HL-60 (cell line): Measurements from ENCODE around the gene GDF15.

Experiments
- DNase-seq, 2 experiments: peaks; one replicate each; pipeline ENCODE4 v3.0.0-alpha.2; 2010 to 2020; ENCODE audit warnings: low read depth in 1 of 2, low spot score in 1 of 2
- H3K27ac ChIP-seq: fragments of 250-450 bp; sonication (Bioruptor Pico); replicated peaks from 2 replicates; pipeline ENCODE4 v1.5.1; 2020; ENCODE audit warnings: mild to moderate bottlenecking, moderate library complexity
- H3K27me3 ChIP-seq: fragments of 250-450 bp; sonication (Bioruptor Pico); 2 replicates; pipeline ENCODE4 v1.5.1; 2021; ENCODE audit warnings: mild to moderate bottlenecking, moderate library complexity; ENCODE audit not compliant: insufficient read depth, poor library complexity, severe bottlenecking
- H3K4me3 ChIP-seq: replicated peaks from 2 replicates; pipeline ENCODE4 v1.5.1; 2011; ENCODE audit warnings: mild to moderate bottlenecking, control low read depth, low read length; ENCODE audit not compliant: insufficient read depth
- GABPA ChIP-seq: IDR thresholded peaks from 2 replicates; pipeline ENCODE4 v1.6.1; 2012; ENCODE audit warnings: low read depth
- POLR2AphosphoS5 ChIP-seq: IDR thresholded peaks from 2 replicates; pipeline ENCODE4 v1.6.1; 2012; ENCODE audit warnings: low read depth
- SPI1 ChIP-seq: IDR thresholded peaks from 2 replicates; pipeline ENCODE4 v1.6.1; 2012; ENCODE audit warnings: low read depth, mild to moderate bottlenecking, borderline replicate concordance
- TF ChIP-seq, protein P1 (sequence below): IDR thresholded peaks from 2 replicates; pipeline ENCODE4 v1.6.1; 2012; ENCODE audit warnings: low read depth; ENCODE audit not compliant: insufficient replicate concordance
- TF ChIP-seq, protein P2 (sequence below): IDR thresholded peaks from one replicate; pipeline ENCODE4 v1.5.1; 2011; ENCODE audit warnings: low read length, control low read depth, inconsistent platforms; ENCODE audit not compliant: insufficient read depth

GDF15 gene

DNA sequence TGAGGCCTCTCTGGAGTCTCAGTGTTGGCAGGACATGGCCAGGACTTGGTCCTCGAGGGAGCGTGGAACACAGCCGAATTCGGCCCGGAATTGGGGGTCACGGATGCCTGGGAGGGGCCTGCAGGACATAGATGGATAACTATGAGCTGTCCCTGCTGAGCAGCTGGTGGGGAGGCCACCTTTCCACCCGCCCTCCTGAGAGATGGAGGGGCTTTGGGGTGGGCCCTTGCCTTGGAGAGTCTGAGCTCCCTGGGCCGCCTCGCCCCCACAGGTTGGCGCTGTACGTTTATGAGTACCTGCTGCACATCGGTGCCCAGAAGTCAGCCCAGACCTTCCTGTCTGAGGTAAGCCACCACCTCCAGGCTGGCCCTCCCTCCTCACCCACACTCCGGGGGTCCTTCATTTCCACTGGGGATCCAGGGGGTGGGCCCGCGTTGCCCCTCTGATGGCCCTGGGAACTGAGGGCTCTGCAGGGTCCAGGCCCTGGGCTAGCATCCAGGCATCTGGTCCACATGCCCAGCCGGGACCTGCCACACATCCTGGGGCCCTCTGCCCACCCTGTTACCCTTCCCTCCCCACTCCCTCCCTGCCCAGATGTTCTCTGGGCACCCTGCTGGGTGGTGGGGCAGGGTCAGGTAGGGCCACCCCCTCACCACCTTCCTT is 41.3 kb downstream of the GDF15 start:
- TF ChIP-seq, protein P1, sequence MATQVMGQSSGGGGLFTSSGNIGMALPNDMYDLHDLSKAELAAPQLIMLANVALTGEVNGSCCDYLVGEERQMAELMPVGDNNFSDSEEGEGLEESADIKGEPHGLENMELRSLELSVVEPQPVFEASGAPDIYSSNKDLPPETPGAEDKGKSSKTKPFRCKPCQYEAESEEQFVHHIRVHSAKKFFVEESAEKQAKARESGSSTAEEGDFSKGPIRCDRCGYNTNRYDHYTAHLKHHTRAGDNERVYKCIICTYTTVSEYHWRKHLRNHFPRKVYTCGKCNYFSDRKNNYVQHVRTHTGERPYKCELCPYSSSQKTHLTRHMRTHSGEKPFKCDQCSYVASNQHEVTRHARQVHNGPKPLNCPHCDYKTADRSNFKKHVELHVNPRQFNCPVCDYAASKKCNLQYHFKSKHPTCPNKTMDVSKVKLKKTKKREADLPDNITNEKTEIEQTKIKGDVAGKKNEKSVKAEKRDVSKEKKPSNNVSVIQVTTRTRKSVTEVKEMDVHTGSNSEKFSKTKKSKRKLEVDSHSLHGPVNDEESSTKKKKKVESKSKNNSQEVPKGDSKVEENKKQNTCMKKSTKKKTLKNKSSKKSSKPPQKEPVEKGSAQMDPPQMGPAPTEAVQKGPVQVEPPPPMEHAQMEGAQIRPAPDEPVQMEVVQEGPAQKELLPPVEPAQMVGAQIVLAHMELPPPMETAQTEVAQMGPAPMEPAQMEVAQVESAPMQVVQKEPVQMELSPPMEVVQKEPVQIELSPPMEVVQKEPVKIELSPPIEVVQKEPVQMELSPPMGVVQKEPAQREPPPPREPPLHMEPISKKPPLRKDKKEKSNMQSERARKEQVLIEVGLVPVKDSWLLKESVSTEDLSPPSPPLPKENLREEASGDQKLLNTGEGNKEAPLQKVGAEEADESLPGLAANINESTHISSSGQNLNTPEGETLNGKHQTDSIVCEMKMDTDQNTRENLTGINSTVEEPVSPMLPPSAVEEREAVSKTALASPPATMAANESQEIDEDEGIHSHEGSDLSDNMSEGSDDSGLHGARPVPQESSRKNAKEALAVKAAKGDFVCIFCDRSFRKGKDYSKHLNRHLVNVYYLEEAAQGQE, result no peak
- no peak for TF ChIP-seq GABPA
- TF ChIP-seq SPI1, result no peak
- Histone ChIP-seq H3K4me3 (no peak overlapping the region), H3K27ac (no peak overlapping the region), H3K27me3 (no peaks in the 10 kb centered on the region)
- no peak for DNase-seq

DNA sequence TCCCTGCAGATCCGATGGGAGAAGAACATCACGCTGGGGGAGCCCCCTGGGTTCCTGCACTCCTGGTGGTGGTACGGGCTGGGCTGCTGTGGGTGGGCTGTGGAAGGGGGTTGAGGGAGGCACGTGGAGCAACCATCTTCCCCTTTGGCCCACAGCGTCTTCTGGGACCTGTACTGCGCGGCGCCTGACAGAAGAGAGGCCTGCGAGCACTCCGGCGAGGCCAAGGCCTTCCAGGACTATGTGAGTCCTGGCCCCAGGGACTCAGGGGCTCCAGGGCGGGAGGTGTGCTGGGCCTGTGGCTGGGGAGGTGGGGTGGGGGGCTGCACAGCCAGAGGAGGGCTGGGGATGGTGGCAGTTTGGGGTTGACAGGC is 41.8 kb downstream of the GDF15 start:
- DNase-seq, result no peak
- H3K27ac ChIP-seq, result no peak overlapping the region
- no peak for TF ChIP-seq SPI1
- TF ChIP-seq, protein P2, sequence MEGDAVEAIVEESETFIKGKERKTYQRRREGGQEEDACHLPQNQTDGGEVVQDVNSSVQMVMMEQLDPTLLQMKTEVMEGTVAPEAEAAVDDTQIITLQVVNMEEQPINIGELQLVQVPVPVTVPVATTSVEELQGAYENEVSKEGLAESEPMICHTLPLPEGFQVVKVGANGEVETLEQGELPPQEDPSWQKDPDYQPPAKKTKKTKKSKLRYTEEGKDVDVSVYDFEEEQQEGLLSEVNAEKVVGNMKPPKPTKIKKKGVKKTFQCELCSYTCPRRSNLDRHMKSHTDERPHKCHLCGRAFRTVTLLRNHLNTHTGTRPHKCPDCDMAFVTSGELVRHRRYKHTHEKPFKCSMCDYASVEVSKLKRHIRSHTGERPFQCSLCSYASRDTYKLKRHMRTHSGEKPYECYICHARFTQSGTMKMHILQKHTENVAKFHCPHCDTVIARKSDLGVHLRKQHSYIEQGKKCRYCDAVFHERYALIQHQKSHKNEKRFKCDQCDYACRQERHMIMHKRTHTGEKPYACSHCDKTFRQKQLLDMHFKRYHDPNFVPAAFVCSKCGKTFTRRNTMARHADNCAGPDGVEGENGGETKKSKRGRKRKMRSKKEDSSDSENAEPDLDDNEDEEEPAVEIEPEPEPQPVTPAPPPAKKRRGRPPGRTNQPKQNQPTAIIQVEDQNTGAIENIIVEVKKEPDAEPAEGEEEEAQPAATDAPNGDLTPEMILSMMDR, result no peak
- no peak for TF ChIP-seq GABPA
- TF ChIP-seq, protein P1, result no peak
- no peak for TF ChIP-seq POLR2AphosphoS5
- H3K4me3 ChIP-seq, result no peak overlapping the region
- H3K27me3 ChIP-seq, result no peaks in the 10 kb centered on the region

DNA sequence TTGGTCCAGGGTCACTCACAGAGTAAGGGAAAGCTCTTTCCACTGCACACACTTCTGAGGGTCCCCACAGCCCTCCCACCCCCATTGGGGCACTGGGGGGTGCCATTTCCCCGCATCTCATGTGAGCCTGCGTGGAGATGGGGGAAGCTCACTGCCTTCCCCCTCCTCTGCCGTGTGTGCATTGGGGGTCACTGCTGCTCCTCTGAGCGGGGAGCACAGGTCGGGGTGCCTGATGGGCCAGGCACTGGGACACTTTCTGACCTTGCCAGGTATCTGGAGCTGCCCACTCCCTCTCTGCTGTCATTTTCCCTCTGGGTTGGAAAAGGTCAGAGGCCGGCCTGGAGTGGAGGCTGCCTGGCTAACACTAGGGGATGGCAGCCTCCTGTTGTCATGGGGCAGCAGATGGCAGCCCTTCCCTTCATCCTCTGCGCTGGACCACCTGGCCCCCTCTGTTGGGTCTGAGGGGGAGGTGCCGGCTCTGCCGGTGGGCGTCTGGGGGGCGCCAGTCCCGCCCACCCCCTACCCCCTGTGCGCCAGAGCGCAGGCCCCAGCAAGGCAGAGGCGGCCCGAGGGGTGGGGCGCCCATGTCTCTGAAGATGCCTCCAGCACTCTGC is 42.3 kb downstream of the GDF15 start:
- DNase-seq, result no peak
- Histone ChIP-seq H3K4me3 (no peak overlapping the region), H3K27ac (no peak overlapping the region), H3K27me3 (no peaks in the 10 kb centered on the region)
- TF ChIP-seq, protein P1, result no peak
- no peak for TF ChIP-seq POLR2AphosphoS5
- TF ChIP-seq, protein P2, result no peak
- no peak for TF ChIP-seq GABPA
- TF ChIP-seq SPI1, result no peak
